Astrocyte (in vitro differentiated cells and primary cell): ENCODE data around the gene HEXB. TPM values are rescaled to one million over a fixed set of nuclear protein-coding genes. Genes with fewer than 3 reads are reported as not detected.
"Not testable (repeated sequence)": the region's sequence is repeated elsewhere in the genome, so short reads cannot be mapped to it uniquely, and the experiment has no call there.

Source experiments
- DNase-seq: peaks from one replicate; pipeline ENCODE4 v3.0.0-alpha.2; 2010; ENCODE audit warnings: low read depth
- FAIRE-seq: peaks from 2 replicates; lab custom pipeline; 2011; peaks lifted over from hg19 to GRCh38; lab: Jason Lieb, UNC
- H2AFZ ChIP-seq: 2 replicates; pipeline ENCODE4 v1.6.0; 2012; ENCODE audit warnings: low read depth, low read length, inconsistent platforms
- H3K27ac ChIP-seq: 2 replicates; pipeline ENCODE4 v1.5.1; 2011; ENCODE audit warnings: low read depth, low read length, inconsistent platforms
- H3K27me3 ChIP-seq: 2 replicates; pipeline ENCODE4 v1.6.0; 2011; ENCODE audit warnings: low read length, inconsistent platforms; ENCODE audit not compliant: insufficient read depth
- H3K36me3 ChIP-seq: 2 replicates; pipeline ENCODE4 v1.5.1; 2011; ENCODE audit warnings: low read length, inconsistent platforms; ENCODE audit not compliant: insufficient read depth
- H3K4me1 ChIP-seq: 2 replicates; pipeline ENCODE4 v1.5.1; 2011; ENCODE audit warnings: low read length, inconsistent platforms; ENCODE audit not compliant: insufficient read depth
- H3K4me2 ChIP-seq: 2 replicates; pipeline ENCODE4 v1.6.0; 2012; ENCODE audit warnings: low read length, inconsistent platforms
- H3K4me3 ChIP-seq: 2 replicates; pipeline ENCODE4 v1.5.1; 2011; ENCODE audit warnings: low read depth, mild to moderate bottlenecking, low read length, inconsistent platforms; ENCODE audit not compliant: insufficient read depth
- H3K79me2 ChIP-seq: 2 replicates; pipeline ENCODE4 v1.6.0; 2012; ENCODE audit warnings: mild to moderate bottlenecking, low read length, inconsistent platforms; ENCODE audit not compliant: insufficient read depth
- H3K9ac ChIP-seq: 2 replicates; pipeline ENCODE4 v1.6.0; 2012; ENCODE audit warnings: mild to moderate bottlenecking, low read length, inconsistent platforms
- H3K9me3 ChIP-seq: 2 replicates; pipeline ENCODE4 v1.5.1; 2012; ENCODE audit warnings: low read depth, mild to moderate bottlenecking, low read length, inconsistent platforms; ENCODE audit not compliant: insufficient read depth
- H4K20me1 ChIP-seq: 2 replicates; pipeline ENCODE4 v1.6.0; 2012; ENCODE audit warnings: low read length, inconsistent platforms; ENCODE audit not compliant: insufficient read depth
- H3K27ac Mint-ChIP-seq: one replicate; pipeline ENCODE4 v1.8.0; 2021; ENCODE audit warnings: mild to moderate bottlenecking, mixed read lengths; ENCODE audit not compliant: unreplicated experiment
- H3K27me3 Mint-ChIP-seq: one replicate; pipeline ENCODE4 v1.8.0; 2021; ENCODE audit warnings: low read depth, mixed read lengths; ENCODE audit not compliant: unreplicated experiment
- H3K36me3 Mint-ChIP-seq: one replicate; pipeline ENCODE4 v1.8.0; 2021; ENCODE audit warnings: low read depth, mixed read lengths; ENCODE audit not compliant: unreplicated experiment
- H3K4me1 Mint-ChIP-seq: one replicate; pipeline ENCODE4 v1.8.0; 2021; ENCODE audit warnings: low read depth, mixed read lengths; ENCODE audit not compliant: unreplicated experiment
- H3K4me3 Mint-ChIP-seq: one replicate; pipeline ENCODE4 v1.8.0; 2021; ENCODE audit warnings: mild to moderate bottlenecking, moderate library complexity, mixed read lengths; ENCODE audit not compliant: unreplicated experiment
- H3K9me3 Mint-ChIP-seq: one replicate; pipeline ENCODE4 v1.8.0; 2021; ENCODE audit warnings: mild to moderate bottlenecking, mixed read lengths; ENCODE audit not compliant: unreplicated experiment
- CTCF ChIP-seq: IDR thresholded peaks from 2 replicates; pipeline ENCODE4 v1.5.1; 2011; ENCODE audit warnings: low read depth, mild to moderate bottlenecking, inconsistent platforms, low read length, moderate library complexity; ENCODE audit not compliant: insufficient read depth
- EZH2 ChIP-seq: IDR thresholded peaks from 2 replicates; pipeline ENCODE4 v1.6.1; 2012; ENCODE audit warnings: mild to moderate bottlenecking, low read length, inconsistent platforms; ENCODE audit not compliant: insufficient read depth
- total RNA-seq: library from RNA; stranded (reverse); gene quantifications from 2 replicates; pipeline ENCODE4 v1.2.1, GENCODE V29; 2021

The HEXB gene
- total RNA-seq, 1 donor from 2014 or later: 96.3 TPM

- Mint-ChIP-seq H3K4me3 (no peak overlapping the region), H3K36me3 (no peaks in the 10 kb centered on the region), H3K27me3 (peaks cover 11% of the 10 kb centered on the region), H3K4me1 (peaks cover 8% of the 10 kb centered on the region), H3K9me3 (no peaks in the 10 kb centered on the region), H3K27ac (no peak overlapping the region)
- TF ChIP-seq EZH2 (no peak), CTCF (no peak)
- Histone ChIP-seq H3K79me2 (no peaks in the 10 kb centered on the region), H2AFZ (no peak overlapping the region), H4K20me1 (no peaks in the 10 kb centered on the region), H3K4me1 (peaks cover 5% of the 10 kb centered on the region), H3K9ac (no peak overlapping the region), H3K36me3 (no peaks in the 10 kb centered on the region), H3K4me3 (no peak overlapping the region), H3K27ac (no peak overlapping the region), H3K4me2 (no peak overlapping the region), H3K9me3 (no peaks in the 10 kb centered on the region), H3K27me3 (no peaks in the 10 kb centered on the region)
- FAIRE-seq (no peak), DNase-seq (no peak)
Observed at GRCh38 chr5:74672215-74672877, 12.7 kb upstream of the HEXB start.

GRCh38 chr5:74673011-74673790 is 11.8 kb upstream of the HEXB start:
- TF ChIP-seq CTCF (peak; percentile 50), EZH2 (no peak)

GRCh38 chr5:74676466-74676865 is 8.6 kb upstream of the HEXB start:
- H3K27ac ChIP-seq, H4K20me1 ChIP-seq, H3K9me3 Mint-ChIP-seq, DNase-seq, H3K79me2 ChIP-seq, FAIRE-seq, H3K4me2 ChIP-seq, H3K4me3 ChIP-seq, H3K27me3 Mint-ChIP-seq, H2AFZ ChIP-seq, H3K4me1 ChIP-seq, H3K9ac ChIP-seq, H3K9me3 ChIP-seq, H3K4me3 Mint-ChIP-seq, H3K27me3 ChIP-seq, H3K36me3 ChIP-seq, H3K36me3 Mint-ChIP-seq, H3K27ac Mint-ChIP-seq: not testable (repeated sequence)
- peaks cover 11% of the 10 kb centered on the region for H3K4me1 Mint-ChIP-seq

More at GRCh38 chr5:74673011-74673790, 11.8 kb upstream of the HEXB start:
- Histone ChIP-seq H2AFZ (peak overlapping the region; percentile 5), H3K9me3 (no peaks in the 10 kb centered on the region), H4K20me1 (no peaks in the 10 kb centered on the region), H3K27ac (no peak overlapping the region), H3K27me3 (no peaks in the 10 kb centered on the region), H3K36me3 (no peaks in the 10 kb centered on the region), H3K4me1 (peaks cover 5% of the 10 kb centered on the region), H3K79me2 (no peaks in the 10 kb centered on the region), H3K4me2 (peak overlapping the region; percentile 10), H3K4me3 (no peak overlapping the region), H3K9ac (no peak overlapping the region)
- H3K9me3 Mint-ChIP-seq: no peaks in the 10 kb centered on the region
- FAIRE-seq (no peak), DNase-seq (no peak)
- no peaks in the 10 kb centered on the region for H3K36me3 Mint-ChIP-seq
- no peak overlapping the region for H3K4me3 Mint-ChIP-seq
- peaks cover 11% of the 10 kb centered on the region for H3K27me3 Mint-ChIP-seq
- H3K4me1 Mint-ChIP-seq: peaks cover 3% of the 10 kb centered on the region
- H3K27ac Mint-ChIP-seq: no peak overlapping the region

- FAIRE-seq, H3K79me2 ChIP-seq, H3K36me3 Mint-ChIP-seq, H3K9me3 ChIP-seq, H3K27ac ChIP-seq, H3K9ac ChIP-seq, H3K4me1 ChIP-seq, H3K27me3 ChIP-seq, H3K27ac Mint-ChIP-seq, H3K4me3 Mint-ChIP-seq, H4K20me1 ChIP-seq, DNase-seq, H3K27me3 Mint-ChIP-seq, H3K4me3 ChIP-seq, H3K4me2 ChIP-seq, H2AFZ ChIP-seq, H3K36me3 ChIP-seq, H3K9me3 Mint-ChIP-seq: not testable (repeated sequence)
- H3K4me1 Mint-ChIP-seq: peaks cover 11% of the 10 kb centered on the region
Observed at GRCh38 chr5:74678123-74678522, 6.9 kb upstream of the HEXB start.
